Mesothelial cell of epicardium (in vitro differentiated cells): ENCODE data around the gene EXOC4. TPM values are rescaled to one million over a fixed set of nuclear protein-coding genes. Genes with fewer than 3 reads are reported as not detected.

Experiments
- DNase-seq, 2 experiments: peaks; one replicate each; pipeline ENCODE4 v3.0.0; 2021; ENCODE audit warnings: low spot score in 2 of 2; ENCODE audit not compliant: unreplicated experiment in 2 of 2
- H3K27ac Mint-ChIP-seq: 2 replicates; pipeline ENCODE4 v1.8.0; 2021; ENCODE audit warnings: mixed read lengths
- H3K27me3 Mint-ChIP-seq: 2 replicates; pipeline ENCODE4 v1.8.0; 2021; ENCODE audit warnings: low read depth, mixed read lengths
- H3K36me3 Mint-ChIP-seq: 2 replicates; pipeline ENCODE4 v1.8.0; 2021; ENCODE audit warnings: mixed read lengths
- H3K4me1 Mint-ChIP-seq: 2 replicates; pipeline ENCODE4 v1.8.0; 2021; ENCODE audit warnings: mixed read lengths
- H3K4me3 Mint-ChIP-seq: 2 replicates; pipeline ENCODE4 v1.8.0; 2021; ENCODE audit warnings: mild to moderate bottlenecking, moderate library complexity, mixed read lengths
- H3K9me3 Mint-ChIP-seq: 2 replicates; pipeline ENCODE4 v1.8.0; 2021; ENCODE audit warnings: mixed read lengths
- CTCF ChIP-seq: fragments of 200-600 bp; sonication (generic); IDR thresholded peaks from one replicate; pipeline ENCODE4 v1.5.0; 2021; ENCODE audit warnings: antibody characterized with exemption; ENCODE audit not compliant: unreplicated experiment
- total RNA-seq: library from RNA; stranded (reverse); gene quantifications from 3 replicates; pipeline ENCODE4 v1.2.1, GENCODE V29; 2021

EXOC4 gene
- total RNA-seq, 1 donor from 2014 or later, result 105 TPM

- DNase-seq, result no peak
- TF ChIP-seq CTCF, result no peak
- Mint-ChIP-seq H3K4me3 (no peak overlapping the region), H3K36me3 (peaks cover 2% of the 10 kb centered on the region), H3K4me1 (peaks cover 3% of the 10 kb centered on the region), H3K27me3 (no peaks in the 10 kb centered on the region), H3K9me3 (no peaks in the 10 kb centered on the region), H3K27ac (no peak overlapping the region)
Measured at GRCh38 chr7:133549633-133550032, 296.8 kb downstream of the EXOC4 start.

- peaks cover 2% of the 10 kb centered on the region for H3K36me3 Mint-ChIP-seq
- H3K27me3 Mint-ChIP-seq, result no peaks in the 10 kb centered on the region
- DNase-seq, result no peak
- no peak overlapping the region for H3K27ac Mint-ChIP-seq
- TF ChIP-seq CTCF, result no peak
- no peaks in the 10 kb centered on the region for H3K9me3 Mint-ChIP-seq
- no peak overlapping the region for H3K4me3 Mint-ChIP-seq
- peaks cover 3% of the 10 kb centered on the region for H3K4me1 Mint-ChIP-seq
Measured at GRCh38 chr7:133550145-133550544, 297.3 kb downstream of the EXOC4 start.

DNA sequence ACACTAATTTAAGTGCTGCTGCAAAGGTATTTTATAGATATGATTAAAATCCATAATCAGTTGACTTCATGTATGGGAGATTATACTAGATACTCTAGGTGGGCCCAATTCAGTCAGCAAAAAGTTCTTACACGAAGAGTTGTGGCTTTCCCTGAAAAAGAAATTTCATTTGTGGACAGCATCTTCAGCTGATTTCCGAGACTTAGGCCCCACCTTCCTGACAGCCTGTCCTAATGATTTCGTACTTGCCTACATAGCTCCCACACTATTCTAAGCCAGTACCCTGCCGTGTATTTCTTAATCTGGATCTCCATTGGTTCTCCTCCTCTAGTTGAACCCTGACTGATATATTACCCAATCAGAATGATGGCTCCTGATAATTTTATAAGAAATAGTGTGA lies 297.9 kb downstream of the EXOC4 start:
- Mint-ChIP-seq H3K4me1 (peaks cover 6% of the 10 kb centered on the region), H3K27me3 (no peaks in the 10 kb centered on the region), H3K9me3 (no peaks in the 10 kb centered on the region), H3K27ac (no peak overlapping the region), H3K36me3 (peaks cover 2% of the 10 kb centered on the region), H3K4me3 (no peak overlapping the region)
- TF ChIP-seq CTCF, result no peak
- DNase-seq, result no peak

- H3K36me3 Mint-ChIP-seq, result peaks cover 2% of the 10 kb centered on the region
Measured at GRCh38 chr7:133551466-133551865, 298.6 kb downstream of the EXOC4 start.

DNA sequence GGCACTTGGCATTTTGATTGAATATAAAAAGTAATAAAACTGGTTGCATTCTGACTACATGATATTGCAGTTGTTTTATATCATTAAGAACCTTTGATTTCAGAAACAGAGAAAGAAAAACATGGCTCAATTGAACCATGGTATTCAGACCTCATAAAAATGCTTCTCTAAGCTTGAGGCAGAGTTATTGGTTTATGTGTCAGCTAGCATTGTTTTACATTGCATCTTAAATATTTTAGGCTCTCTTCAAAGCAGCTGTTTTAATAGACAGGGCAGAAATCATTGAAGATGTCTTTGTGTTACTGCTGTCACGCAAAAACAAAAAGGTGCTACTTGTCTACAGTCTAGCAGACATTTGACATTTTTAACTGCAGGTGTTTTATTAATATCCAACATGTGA lies 299.2 kb downstream of the EXOC4 start:
- H3K4me3 Mint-ChIP-seq, result no peak overlapping the region
- H3K27me3 Mint-ChIP-seq, result no peaks in the 10 kb centered on the region
- no peaks in the 10 kb centered on the region for H3K9me3 Mint-ChIP-seq
- peaks cover 16% of the 10 kb centered on the region for H3K4me1 Mint-ChIP-seq
- no peak overlapping the region for H3K27ac Mint-ChIP-seq
- TF ChIP-seq CTCF, result no peak
- DNase-seq, result no peak
- H3K36me3 Mint-ChIP-seq, result peaks cover 2% of the 10 kb centered on the region

More at GRCh38 chr7:133551466-133551865, 298.6 kb downstream of the EXOC4 start:
- H3K4me3 Mint-ChIP-seq, result no peak overlapping the region
- no peak for DNase-seq
- no peak overlapping the region for H3K27ac Mint-ChIP-seq
- no peaks in the 10 kb centered on the region for H3K9me3 Mint-ChIP-seq
- peaks cover 12% of the 10 kb centered on the region for H3K4me1 Mint-ChIP-seq
- TF ChIP-seq CTCF, result no peak
- no peaks in the 10 kb centered on the region for H3K27me3 Mint-ChIP-seq

DNA sequence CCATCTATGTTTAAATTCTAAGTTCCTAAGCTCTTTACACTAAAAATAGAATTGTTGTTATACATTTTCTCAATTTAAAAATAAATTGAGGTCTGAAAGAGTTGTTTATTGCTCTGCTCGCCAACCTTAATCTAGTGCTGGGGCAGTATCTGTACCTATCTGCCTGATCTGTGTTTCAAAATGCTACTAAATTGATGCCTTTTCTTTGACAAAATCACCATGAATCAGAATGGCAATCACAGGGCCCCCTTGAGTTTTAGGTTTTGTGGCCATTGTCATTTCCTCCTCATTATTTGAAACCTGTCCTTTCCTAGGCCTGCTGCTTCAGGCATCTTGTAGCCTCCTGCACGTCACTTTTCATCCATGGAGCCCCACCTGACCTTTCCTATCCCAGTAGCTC lies 301.5 kb downstream of the EXOC4 start:
- H3K27ac Mint-ChIP-seq, result no peak overlapping the region
- peaks cover 16% of the 10 kb centered on the region for H3K4me1 Mint-ChIP-seq
- H3K36me3 Mint-ChIP-seq, result no peaks in the 10 kb centered on the region
- no peak for TF ChIP-seq CTCF
- no peaks in the 10 kb centered on the region for H3K9me3 Mint-ChIP-seq
- DNase-seq, result no peak
- H3K4me3 Mint-ChIP-seq, result no peak overlapping the region
- H3K27me3 Mint-ChIP-seq, result no peaks in the 10 kb centered on the region
